Hepatocyte (in vitro differentiated cells): ENCODE results near the gene TNFSF8. TPM values are rescaled to one million over a fixed set of nuclear protein-coding genes. Genes with fewer than 3 reads are reported as not detected.

ENCODE experiments used
- DNase-seq: peaks from one replicate; pipeline ENCODE4 v3.0.0-alpha.2; 2016; ENCODE audit warnings: low spot score
- H2AFZ ChIP-seq: fragments of 200-600 bp; sonication (generic); 2 replicates; pipeline ENCODE4 v1.6.0; 2016; ENCODE audit warnings: antibody characterized with exemption, mild to moderate bottlenecking
- H3K27ac ChIP-seq: fragments of 200-600 bp; sonication (generic); 2 replicates; pipeline ENCODE4 v1.5.1; 2016; ENCODE audit warnings: mild to moderate bottlenecking
- H3K27me3 ChIP-seq: fragments of 200-600 bp; sonication (generic); 2 replicates; pipeline ENCODE4 v1.6.1; 2016
- H3K36me3 ChIP-seq: fragments of 200-600 bp; sonication (generic); replicated peaks from 2 replicates; pipeline ENCODE4 v1.5.1; 2016; ENCODE audit warnings: low read depth; ENCODE audit not compliant: insufficient read depth
- H3K4me1 ChIP-seq: fragments of 200-600 bp; sonication (generic); 2 replicates; pipeline ENCODE4 v1.5.1; 2016; ENCODE audit warnings: mild to moderate bottlenecking, moderate library complexity; ENCODE audit not compliant: insufficient read depth
- H3K4me2 ChIP-seq: fragments of 200-600 bp; sonication (generic); 2 replicates; pipeline ENCODE4 v1.6.0; 2016
- H3K4me3 ChIP-seq: fragments of 200-600 bp; sonication (generic); 2 replicates; pipeline ENCODE4 v1.5.1; 2016; ENCODE audit warnings: mild to moderate bottlenecking
- H3K79me2 ChIP-seq: fragments of 200-600 bp; sonication (generic); 2 replicates; pipeline ENCODE4 v1.6.0; 2017; ENCODE audit warnings: mild to moderate bottlenecking
- H3K9me2 ChIP-seq: fragments of 200-600 bp; sonication (generic); replicated peaks from 2 replicates; pipeline ENCODE4 v1.6.0; 2017; ENCODE audit warnings: mild to moderate bottlenecking; ENCODE audit not compliant: insufficient read depth
- H3K9me3 ChIP-seq: fragments of 200-600 bp; sonication (generic); 2 replicates; pipeline ENCODE4 v1.5.1; 2016; ENCODE audit warnings: low read depth, mild to moderate bottlenecking
- H4K20me1 ChIP-seq: fragments of 200-600 bp; sonication (generic); 2 replicates; pipeline ENCODE4 v1.6.0; 2016; ENCODE audit warnings: mild to moderate bottlenecking; ENCODE audit not compliant: insufficient read depth, poor library complexity, severe bottlenecking
- CTCF ChIP-seq: fragments of 200-600 bp; sonication (generic); IDR thresholded peaks from 2 replicates; pipeline ENCODE4 v1.5.1; 2016; ENCODE audit warnings: antibody characterized with exemption, mild to moderate bottlenecking; ENCODE audit not compliant: poor library complexity
- EZH2 ChIP-seq: fragments of 200-600 bp; sonication (generic); IDR thresholded peaks from 2 replicates; pipeline ENCODE4 v1.6.1; 2016; ENCODE audit warnings: antibody characterized with exemption, mild to moderate bottlenecking, borderline replicate concordance
- EZH2phosphoT487 ChIP-seq: fragments of 200-600 bp; sonication (generic); IDR thresholded peaks from one replicate; pipeline ENCODE4 v1.6.1; 2018; ENCODE audit warnings: antibody characterized with exemption, mild to moderate bottlenecking, low read depth, moderate library complexity; ENCODE audit not compliant: unreplicated experiment, severe bottlenecking
- WGBS: methylation state at CpG from one replicate; pipeline ENCODE4 v1.1.6; 2016; ENCODE audit warnings: low lambda C conversion rate; ENCODE audit errors: missing lambda C conversion rate; 5-methylcytosine and 5-hydroxymethylcytosine counted together
- polyA plus RNA-seq: library from polyadenylated mRNA; unstranded; fragments of >200 nt; fragmentation: Nextera tagmentation; extraction: Ambion mirVana; gene quantifications from 2 replicates; pipeline ENCODE4 v1.2.1, GENCODE V29; 2016
- total RNA-seq: library from RNA; depleted of rRNA; stranded (reverse); fragments of >200 nt; gene quantifications from 2 replicates; pipeline ENCODE4 v1.2.3, GENCODE V29; 2014

TNFSF8 gene
- total and polyA plus RNA-seq, 2 experiments from 2014 or later, result not detected

GRCh38 chr9:114884787-114885452, 45.5 kb downstream of the TNFSF8 start:
- WGBS, result 77% methylated on average over 8 of the region's 8 CpGs
- Histone ChIP-seq H3K4me3 (no peak overlapping the region), H3K79me2 (no peaks in the 10 kb centered on the region), H3K9me3 (peaks cover 6% of the 10 kb centered on the region), H3K9me2 (no peaks in the 10 kb centered on the region), H3K4me1 (no peaks in the 10 kb centered on the region), H3K27me3 (no peaks in the 10 kb centered on the region), H2AFZ (no peak overlapping the region), H4K20me1 (no peaks in the 10 kb centered on the region), H3K4me2 (peak overlapping the region; percentile 35), H3K27ac (peak overlapping the region; percentile 69), H3K36me3 (no peaks in the 10 kb centered on the region)
- TF ChIP-seq CTCF, result no peak
- DNase-seq, result peak; percentile 48

GRCh38 chr9:114883709-114884108, 46.7 kb downstream of the TNFSF8 start:
- TF ChIP-seq CTCF (no peak), EZH2phosphoT487 (no peak), EZH2 (no peak)
- Histone ChIP-seq H3K9me2 (no peaks in the 10 kb centered on the region), H3K4me3 (no peak overlapping the region), H3K27me3 (no peaks in the 10 kb centered on the region), H4K20me1 (no peaks in the 10 kb centered on the region), H3K27ac (no peak overlapping the region), H3K4me2 (no peak overlapping the region), H3K9me3 (peaks cover 6% of the 10 kb centered on the region), H3K36me3 (no peaks in the 10 kb centered on the region), H2AFZ (no peak overlapping the region), H3K4me1 (no peaks in the 10 kb centered on the region), H3K79me2 (no peaks in the 10 kb centered on the region)
- DNase-seq, result no peak
- 79% methylated on average over 1 of the region's 1 CpG for WGBS

GRCh38 chr9:114880291-114880745, 50.1 kb downstream of the TNFSF8 start:
- Histone ChIP-seq H3K9me2 (no peaks in the 10 kb centered on the region), H3K4me2 (no peak overlapping the region), H2AFZ (no peak overlapping the region), H3K36me3 (no peaks in the 10 kb centered on the region), H4K20me1 (no peaks in the 10 kb centered on the region), H3K4me1 (no peaks in the 10 kb centered on the region), H3K27me3 (no peaks in the 10 kb centered on the region), H3K4me3 (no peak overlapping the region), H3K9me3 (peaks cover 6% of the 10 kb centered on the region), H3K79me2 (no peaks in the 10 kb centered on the region), H3K27ac (no peak overlapping the region)
- DNase-seq, result no peak
- 70% methylated on average over 1 of the region's 1 CpG for WGBS
- TF ChIP-seq CTCF (no peak), EZH2 (no peak), EZH2phosphoT487 (no peak)
